Activated T-cell treated with anti-CD3 and anti-CD28 coated beads for 24 hours (primary cell): ENCODE data around the gene JAKMIP3.
"Not testable (repeated sequence)": the region's sequence is repeated elsewhere in the genome, so short reads cannot be mapped to it uniquely, and the experiment has no call there.

Experiments
- DNase-seq: peaks from one replicate; pipeline ENCODE4 v3.0.0-alpha.2; 2020; ENCODE audit warnings: low read depth

JAKMIP3 gene

GRCh38 chr10:132064771-132065437 is 842 bp upstream of the JAKMIP3 start:
- DNase-seq: no peak

- no peak for DNase-seq
Measured at GRCh38 chr10:132066186-132066585, 440 bp downstream of the JAKMIP3 start.

GRCh38 chr10:132066812-132067211 is 1.1 kb downstream of the JAKMIP3 start:
- DNase-seq: no peak

- DNase-seq: no peak
Measured at GRCh38 chr10:132068431-132069121, 2.8 kb downstream of the JAKMIP3 start.

GRCh38 chr10:132069122-132069848 is 3.5 kb downstream of the JAKMIP3 start:
- no peak for DNase-seq

GRCh38 chr10:132069849-132070182 is 4.1 kb downstream of the JAKMIP3 start:
- no peak for DNase-seq

GRCh38 chr10:132070724-132071123 is 5.0 kb downstream of the JAKMIP3 start:
- no peak for DNase-seq

GRCh38 chr10:132071667-132072066 is 5.9 kb downstream of the JAKMIP3 start:
- DNase-seq: no peak

- no peak for DNase-seq
Measured at GRCh38 chr10:132075909-132076577, 10.3 kb downstream of the JAKMIP3 start.

- no peak for DNase-seq
Measured at GRCh38 chr10:132076578-132077081, 10.9 kb downstream of the JAKMIP3 start.

- no peak for DNase-seq
Measured at GRCh38 chr10:132077091-132077490, 11.3 kb downstream of the JAKMIP3 start.

- DNase-seq: no peak
Measured at GRCh38 chr10:132078746-132079345, 13.1 kb downstream of the JAKMIP3 start.

GRCh38 chr10:132084384-132084783 is 18.6 kb downstream of the JAKMIP3 start:
- DNase-seq: not testable (repeated sequence)

GRCh38 chr10:132093236-132093635 is 27.5 kb downstream of the JAKMIP3 start:
- not testable (repeated sequence) for DNase-seq

- no peak for DNase-seq
Measured at GRCh38 chr10:132094581-132095234, 29.0 kb downstream of the JAKMIP3 start.

GRCh38 chr10:132095403-132096113 is 29.8 kb downstream of the JAKMIP3 start:
- DNase-seq: no peak

GRCh38 chr10:132096223-132096622 is 30.5 kb downstream of the JAKMIP3 start:
- DNase-seq: no peak

GRCh38 chr10:132096863-132097478 is 31.2 kb downstream of the JAKMIP3 start:
- DNase-seq: no peak

GRCh38 chr10:132097609-132098377 is 32.0 kb downstream of the JAKMIP3 start:
- DNase-seq: no peak
